PFSK-1 (cell line): ENCODE data around the gene KLK3.

Experiments
- FOXP2 ChIP-seq: optimal IDR thresholded peaks from 2 replicates; pipeline ENCODE3; 2011; ENCODE audit warnings: borderline replicate concordance, control low read depth, inconsistent platforms; ENCODE audit not compliant: insufficient read depth; ENCODE audit errors: extremely low read length, extremely low read depth
- POLR2AphosphoS5 ChIP-seq: IDR thresholded peaks from 2 replicates; pipeline ENCODE4 v1.6.1; 2012; ENCODE audit warnings: low read depth, mild to moderate bottlenecking, control low read depth, low read length, moderate library complexity
- REST ChIP-seq, 2 experiments: IDR thresholded peaks; 2 replicates each; pipeline versions ENCODE4 v1.6.1 to v1.8.0; 2011 to 2012; ENCODE audit warnings: low read depth in 2 of 2, low read length in 2 of 2, control low read depth in 1 of 2, inconsistent platforms in 1 of 2, mild to moderate bottlenecking in 1 of 2, moderate library complexity in 1 of 2; ENCODE audit not compliant: insufficient read depth in 1 of 2
- SIN3A ChIP-seq: IDR thresholded peaks from 2 replicates; pipeline ENCODE4 v1.6.1; 2012; ENCODE audit warnings: mild to moderate bottlenecking, low read length, moderate library complexity, borderline replicate concordance; ENCODE audit not compliant: insufficient read depth
- TAF1 ChIP-seq: IDR thresholded peaks from 2 replicates; pipeline ENCODE4 v1.6.1; 2012; ENCODE audit warnings: low read length, control low read depth, borderline replicate concordance; ENCODE audit not compliant: insufficient read depth

KLK3 gene

DNA sequence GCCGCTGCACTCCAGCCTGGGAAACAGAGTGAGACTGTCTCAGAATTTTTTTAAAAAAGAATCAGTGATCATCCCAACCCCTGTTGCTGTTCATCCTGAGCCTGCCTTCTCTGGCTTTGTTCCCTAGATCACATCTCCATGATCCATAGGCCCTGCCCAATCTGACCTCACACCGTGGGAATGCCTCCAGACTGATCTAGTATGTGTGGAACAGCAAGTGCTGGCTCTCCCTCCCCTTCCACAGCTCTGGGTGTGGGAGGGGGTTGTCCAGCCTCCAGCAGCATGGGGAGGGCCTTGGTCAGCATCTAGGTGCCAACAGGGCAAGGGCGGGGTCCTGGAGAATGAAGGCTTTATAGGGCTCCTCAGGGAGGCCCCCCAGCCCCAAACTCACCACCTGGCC is 18.3 kb downstream of the KLK3 start, which contains the start of gene KLK2:
KLK2 (plus strand) TSS at position 384 of the 400 bp plus-strand sequence. CDS start 35 bp downstream, outside the sequence.
- TF ChIP-seq REST (IDR thresholded peaks at IDR 0.05; ENCODE audit: insufficient read depth in 1 of 2, low read depth in 2 of 2, low read length in 2 of 2) (no peak), FOXP2 (no peak), POLR2AphosphoS5 (no peak), SIN3A (no peak), TAF1 (no peak)

- no peak for TF ChIP-seq POLR2AphosphoS5
- no peak for TF ChIP-seq SIN3A
- TF ChIP-seq REST (IDR thresholded peaks at IDR 0.05; ENCODE audit: insufficient read depth in 1 of 2, low read depth in 2 of 2, low read length in 2 of 2), result no peak
- TF ChIP-seq FOXP2, result no peak
- no peak for TF ChIP-seq TAF1
Observed at GRCh38 chr19:50874211-50874610, 19.5 kb downstream of the KLK3 start.

- TF ChIP-seq SIN3A (no peak), POLR2AphosphoS5 (no peak), TAF1 (no peak)
Observed at GRCh38 chr19:50875795-50876422, 21.2 kb downstream of the KLK3 start.

DNA sequence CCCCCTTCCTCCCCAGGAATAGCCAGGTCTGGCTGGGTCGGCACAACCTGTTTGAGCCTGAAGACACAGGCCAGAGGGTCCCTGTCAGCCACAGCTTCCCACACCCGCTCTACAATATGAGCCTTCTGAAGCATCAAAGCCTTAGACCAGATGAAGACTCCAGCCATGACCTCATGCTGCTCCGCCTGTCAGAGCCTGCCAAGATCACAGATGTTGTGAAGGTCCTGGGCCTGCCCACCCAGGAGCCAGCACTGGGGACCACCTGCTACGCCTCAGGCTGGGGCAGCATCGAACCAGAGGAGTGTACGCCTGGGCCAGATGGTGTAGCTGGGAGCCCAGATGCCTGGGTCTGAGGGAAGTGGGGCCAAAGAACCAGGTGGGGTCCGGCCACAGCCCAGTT is 21.7 kb downstream of the KLK3 start:
- TF ChIP-seq POLR2AphosphoS5 (no peak), REST (IDR thresholded peaks at IDR 0.05; ENCODE audit: insufficient read depth in 1 of 2, low read depth in 2 of 2, low read length in 2 of 2) (no peak)

DNA sequence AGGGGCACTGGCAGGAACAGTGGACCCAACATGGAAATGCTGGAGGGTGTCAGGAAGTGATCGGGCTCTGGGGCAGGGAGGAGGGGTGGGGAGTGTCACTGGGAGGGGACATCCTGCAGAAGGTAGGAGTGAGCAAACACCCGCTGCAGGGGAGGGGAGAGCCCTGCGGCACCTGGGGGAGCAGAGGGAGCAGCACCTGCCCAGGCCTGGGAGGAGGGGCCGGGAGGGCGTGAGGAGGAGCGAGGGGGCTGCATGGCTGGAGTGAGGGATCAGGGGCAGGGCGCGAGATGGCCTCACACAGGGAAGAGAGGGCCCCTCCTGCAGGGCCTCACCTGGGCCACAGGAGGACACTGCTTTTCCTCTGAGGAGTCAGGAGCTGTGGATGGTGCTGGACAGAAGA is 22.6 kb downstream of the KLK3 start:
- TF ChIP-seq POLR2AphosphoS5, result no peak
- TF ChIP-seq FOXP2, result no peak
- TF ChIP-seq TAF1, result no peak
- no peak for TF ChIP-seq REST (IDR thresholded peaks at IDR 0.05; ENCODE audit: insufficient read depth in 1 of 2, low read depth in 2 of 2, low read length in 2 of 2)
- no peak for TF ChIP-seq SIN3A
